Endothelial cell of umbilical vein (primary cell): ENCODE measurements around the gene NAV2. TPM values are rescaled to one million over a fixed set of nuclear protein-coding genes. Genes with fewer than 3 reads are reported as not detected.

Source experiments
- BruUV-seq: library from RNA; stranded (reverse); fragments of 400-500 nt; replicated peaks from 2 replicates; lab custom pipeline; 2021; lab: Mats Ljungman, UMichigan
- CTCF ChIA-PET: fragments of 300-600, 350-600 bp; sonication (Branson Sonifier 250); formaldehyde crosslinking; loops from one replicate; lab custom pipeline; 2021; ENCODE audit warnings: antibody characterized with exemption, inconsistent platforms; lab: Charles Lee
- POLR2A ChIA-PET: fragments of 300-600, 350-600 bp; sonication (Branson Sonifier 250); formaldehyde crosslinking; loops from one replicate; lab custom pipeline; 2021; ENCODE audit warnings: antibody characterized with exemption, inconsistent platforms; lab: Charles Lee
- DNase-seq: peaks from one replicate; pipeline ENCODE4 v3.0.0-alpha.2; 2011; ENCODE audit warnings: low read depth, low spot score
- FAIRE-seq: peaks from 2 replicates; lab custom pipeline; 2011; peaks lifted over from hg19 to GRCh38; lab: Jason Lieb, UNC
- H2AFZ ChIP-seq: 2 replicates; pipeline ENCODE4 v1.6.0; 2012; ENCODE audit warnings: low read depth, low read length, control low read depth, inconsistent platforms
- H3K27ac ChIP-seq: 2 replicates; pipeline ENCODE4 v1.5.1; 2011; ENCODE audit warnings: low read depth, mild to moderate bottlenecking, control low read depth, low read length, moderate library complexity; ENCODE audit not compliant: insufficient read depth
- H3K27me3 ChIP-seq, 2 experiments: 2 replicates each; pipeline versions ENCODE4 v1.6.0 to v1.6.1; 2011; ENCODE audit warnings: low read length in 2 of 2, mixed read lengths in 1 of 2; ENCODE audit not compliant: control insufficient read depth in 2 of 2, insufficient read depth in 2 of 2
- H3K36me3 ChIP-seq, 2 experiments: 2 replicates in 1 of 2; 3 replicates in 1 of 2; pipeline ENCODE4 v1.5.1; 2011; ENCODE audit warnings: low read length in 2 of 2, mild to moderate bottlenecking in 1 of 2, moderate library complexity in 1 of 2; ENCODE audit not compliant: control insufficient read depth in 2 of 2, insufficient read depth in 2 of 2; ENCODE audit errors: extremely low read depth in 1 of 2
- H3K4me1 ChIP-seq: 3 replicates; pipeline ENCODE4 v1.5.1; 2011; ENCODE audit warnings: mild to moderate bottlenecking, low read length; ENCODE audit not compliant: control insufficient read depth, insufficient read depth; ENCODE audit errors: extremely low read depth
- H3K4me2 ChIP-seq: 2 replicates; pipeline ENCODE4 v1.6.1; 2011; ENCODE audit warnings: low read length, control low read depth, mixed read lengths; ENCODE audit not compliant: insufficient read depth
- H3K4me3 ChIP-seq, 3 experiments: fragments of 200-600 bp in 1 of 3; sonication (generic), shearing (Covaris generic) in 1 of 3; replicated peaks in 1 of 3; 2 replicates each; pipeline ENCODE4 v1.5.1; 2011 to 2016; ENCODE audit warnings: control low read depth in 3 of 3, low read length in 3 of 3, mild to moderate bottlenecking in 2 of 3, inconsistent platforms in 1 of 3, low read depth in 1 of 3, moderate library complexity in 1 of 3; ENCODE audit not compliant: insufficient read depth in 1 of 3
- H3K79me2 ChIP-seq: 2 replicates; pipeline ENCODE4 v1.6.0; 2012; ENCODE audit warnings: low read length, inconsistent platforms; ENCODE audit not compliant: control insufficient read depth, insufficient read depth
- H3K9ac ChIP-seq: replicated peaks from 2 replicates; pipeline ENCODE3; 2011; ENCODE audit warnings: low read length, control low read depth; ENCODE audit not compliant: insufficient read depth; ENCODE audit errors: extremely low read depth
- H3K9me1 ChIP-seq: replicated peaks from 3 replicates; pipeline ENCODE4 v1.6.0; 2011; ENCODE audit warnings: mild to moderate bottlenecking, low read length; ENCODE audit not compliant: control insufficient read depth, insufficient read depth; ENCODE audit errors: extremely low read depth
- H3K9me3 ChIP-seq: replicated peaks from 2 replicates; pipeline ENCODE4 v1.5.1; 2012; ENCODE audit warnings: low read length, inconsistent platforms; ENCODE audit not compliant: control insufficient read depth, insufficient read depth
- H4K20me1 ChIP-seq: replicated peaks from 2 replicates; pipeline ENCODE3; 2011; ENCODE audit warnings: mild to moderate bottlenecking, low read length; ENCODE audit not compliant: control insufficient read depth, insufficient read depth; ENCODE audit errors: extremely low read depth
- CTCF ChIP-seq, 2 donors: IDR thresholded peaks; 1 replicate in 1 of 2; 2 replicates in 1 of 2; pipeline ENCODE4 v1.5.1; 2011; ENCODE audit warnings: low read length in 2 of 2, mild to moderate bottlenecking in 2 of 2, moderate library complexity in 2 of 2, control low read depth in 1 of 2, inconsistent platforms in 1 of 2, low read depth in 1 of 2; ENCODE audit not compliant: insufficient read depth in 1 of 2; ENCODE audit errors: extremely low read depth in 1 of 2
- EZH2 ChIP-seq: IDR thresholded peaks from 2 replicates; pipeline ENCODE4 v1.6.1; 2012; ENCODE audit warnings: borderline replicate concordance, low read depth, mild to moderate bottlenecking, moderate library complexity, low read length, inconsistent platforms; ENCODE audit not compliant: severe bottlenecking
- FOS ChIP-seq: IDR thresholded peaks from 2 replicates; pipeline ENCODE4 v1.6.1; 2011; ENCODE audit warnings: mild to moderate bottlenecking, low read length, moderate library complexity, borderline replicate concordance; ENCODE audit not compliant: insufficient read depth
- GATA2 ChIP-seq: IDR thresholded peaks from 2 replicates; pipeline ENCODE4 v1.7.0; 2011; ENCODE audit warnings: low read depth, mild to moderate bottlenecking, moderate library complexity, mixed read lengths, low read length; ENCODE audit not compliant: insufficient read length, insufficient read depth
- JUN ChIP-seq: IDR thresholded peaks from 2 replicates; pipeline ENCODE4 v1.6.1; 2011; ENCODE audit warnings: borderline replicate concordance, low read depth; ENCODE audit not compliant: insufficient read length, insufficient read depth
- MAX ChIP-seq: IDR thresholded peaks from 2 replicates; pipeline ENCODE4 v1.6.1; 2011; ENCODE audit not compliant: insufficient read depth, insufficient read length
- MYC ChIP-seq: IDR thresholded peaks from one replicate; pipeline ENCODE4 v1.6.1; 2011; ENCODE audit warnings: mild to moderate bottlenecking, low read depth, low read length
- POLR2A ChIP-seq: IDR thresholded peaks from 2 replicates; pipeline ENCODE4 v1.6.1; 2012; ENCODE audit warnings: low read depth, mild to moderate bottlenecking, control low read depth, low read length
- POLR2AphosphoS5 ChIP-seq: IDR thresholded peaks from 2 replicates; pipeline ENCODE4 v1.6.1; 2012; ENCODE audit warnings: low read depth, mild to moderate bottlenecking, control low read depth, low read length, moderate library complexity; ENCODE audit not compliant: insufficient read depth
- dilution Hi-C: fragments of 300-500 bp; cut with MboI; formaldehyde crosslinking; loops from one replicate; pipeline ENCODE4 v1.15.0; 2019; ENCODE audit warnings: low sequenced_read_pairs; ENCODE audit not compliant: extremely low pct_ligation_motif_present
- intact Hi-C: fragments of 100-400 bp; cut with micrococcal nuclease; formaldehyde crosslinking; loops from one replicate; pipeline ENCODE4 v1.10.0; 2022
- polyA plus RNA-seq, 4 experiments: library from polyadenylated mRNA; depleted of rRNA in 3 of 4; stranded (reverse) in 3 of 4; unstranded in 1 of 4; fragments of >200 nt; gene quantifications; 2 replicates each; pipeline versions ENCODE4 v1.2.1 to v1.2.3, GENCODE V29; 2011 to 2012; ENCODE audit warnings: missing spikeins in 1 of 4
- total RNA-seq: library from RNA; stranded (reverse); gene quantifications from 2 replicates; pipeline ENCODE4 v1.2.3, GENCODE V29; 2021

The NAV2 gene
- total and polyA plus RNA-seq, 2 donors (not counting 3 experiments of a cell fraction or from before 2014, with no cell fraction given), result 10.9 to 68.0 TPM

GRCh38 chr11:20065406-20065805, 352.8 kb downstream of the NAV2 start:
- Histone ChIP-seq H3K79me2 (no peaks in the 10 kb centered on the region), H3K4me2 (no peak overlapping the region), H3K27ac (no peak overlapping the region), H3K9ac (no peak overlapping the region), H3K9me3 (no peaks in the 10 kb centered on the region), H3K27me3 (no peaks in the 10 kb centered on the region), H3K4me3 (no peak overlapping the region), H4K20me1 (no peaks in the 10 kb centered on the region), H3K36me3 (peaks cover 6 to 7% of the 10 kb centered on the region in 2 experiments), H3K9me1 (no peaks in the 10 kb centered on the region), H2AFZ (no peak overlapping the region), H3K4me1 (no peaks in the 10 kb centered on the region)
- dilution Hi-C loops, result no loop called here
- POLR2A ChIA-PET, result no interaction called here
- no peak for DNase-seq
- intact Hi-C loops, result no loop called here
- CTCF ChIA-PET, result no interaction called here
- TF ChIP-seq POLR2A, result no peak
- TF ChIP-seq CTCF (IDR thresholded peaks at IDR 0.05; ENCODE audit: extremely low read depth in 1 of 2, insufficient read depth in 1 of 2, low read depth in 1 of 2, low read length in 2 of 2), result no peak
- no peak for TF ChIP-seq MAX
- no peak for TF ChIP-seq JUN
- no peak for FAIRE-seq
- BruUV-seq, result no TSS peak

- DNase-seq (peak; percentile 49), FAIRE-seq (no peak)
- BruUV-seq, result no TSS peak
- intact Hi-C loops (no loop called here), dilution Hi-C loops (no loop called here)
- Histone ChIP-seq H3K4me2 (no peak overlapping the region), H3K9me1 (no peaks in the 10 kb centered on the region), H2AFZ (no peak overlapping the region), H3K79me2 (no peaks in the 10 kb centered on the region), H3K4me3 (no peak overlapping the region), H3K36me3 (peaks cover 4 to 7% of the 10 kb centered on the region in 2 experiments), H3K27ac (peak overlapping the region; percentile 13), H3K4me1 (no peaks in the 10 kb centered on the region), H3K27me3 (no peaks in the 10 kb centered on the region), H3K9ac (no peak overlapping the region), H3K9me3 (no peaks in the 10 kb centered on the region), H4K20me1 (no peaks in the 10 kb centered on the region)
- no peak for TF ChIP-seq CTCF (IDR thresholded peaks at IDR 0.05; ENCODE audit: extremely low read depth in 1 of 2, insufficient read depth in 1 of 2, low read depth in 1 of 2, low read length in 2 of 2)
- TF ChIP-seq MAX, result no peak
- no peak for TF ChIP-seq FOS
- no peak for TF ChIP-seq EZH2
- TF ChIP-seq GATA2, result no peak
- TF ChIP-seq POLR2AphosphoS5, result no peak
- TF ChIP-seq POLR2A, result no peak
- TF ChIP-seq MYC, result no peak
- TF ChIP-seq JUN, result no peak
- CTCF ChIA-PET, result interaction anchor here (0.8 to 1.3 kb wide), 2 partner anchors 27 to 42 kb away, joined by 3 to 4 read pairs; no protein-coding TSS in a partner anchor
- POLR2A ChIA-PET, result no interaction called here
Observed at GRCh38 chr11:20066013-20066782, 353.6 kb downstream of the NAV2 start.
